ENCODE measurements around the gene ITPRID2. TPM values are rescaled to one million over a fixed set of nuclear protein-coding genes. Genes with fewer than 3 reads are reported as not detected.

Gene ITPRID2
- total and polyA plus RNA-seq, 2 of the 13 experiments (the other 11 are each of a cell fraction or from before 2014, with no cell fraction given) = 44.8 to 62.3 TPM

GRCh38 chr2:181857483-181857882 lies 34.0 kb upstream of the ITPRID2 start:
- in situ Hi-C loops (cut with HindIII; ENCODE audit: extremely low pct_ligation_motif_present, low pct_unique_long_range_greater_than_20kb) (no loop called here), intact Hi-C loops (cut with micrococcal nuclease; ENCODE audit: unreplicated experiment) (no loop called here)
- Histone ChIP-seq H3K9ac (ENCODE audit: insufficient read depth, low read depth, low read length) (no peak overlapping the region), H3K79me2 (ENCODE audit: insufficient read depth, low read length) (no peaks in the 10 kb centered on the region), H4K20me1 (ENCODE audit: insufficient read depth, low read length) (no peaks in the 10 kb centered on the region), H2AFZ (ENCODE audit: low read length) (no peak overlapping the region), H3K4me2 (ENCODE audit: low read depth, low read length) (no peak overlapping the region), H3K4me3 (replicated peaks in 1 of 3; ENCODE audit: insufficient read depth in 1 of 3, low read depth in 2 of 3, low read length in 3 of 3) (no peak overlapping the region), H3K27me3 (ENCODE audit: control insufficient read depth in 1 of 2, insufficient read depth in 2 of 2, low read length in 2 of 2) (no peaks in the 10 kb centered on the region), H3K36me3 (replicated peaks in 1 of 2; ENCODE audit: control insufficient read depth in 1 of 2, insufficient read depth in 2 of 2, low read length in 2 of 2) (no peaks in the 10 kb centered on the region), H3K9me3 (ENCODE audit: low read length) (no peaks in the 10 kb centered on the region), H3K4me1 (ENCODE audit: insufficient read depth, low read length) (no peaks in the 10 kb centered on the region), H3K27ac (ENCODE audit: extremely low read length, insufficient read depth, low read length) (no peak overlapping the region)
- WGBS (ENCODE audit: low lambda C conversion rate) = 0% methylated on average over 1 of the region's 1 CpG
- BruUV-seq (replicated peaks) = no TSS peak
- TF ChIP-seq ZNF598 (CRISPR knock-in tag; IDR thresholded peaks at IDR 0.05; ENCODE audit: borderline replicate concordance) (no peak), CAMTA2 (CRISPR knock-in tag; IDR thresholded peaks at IDR 0.05; ENCODE audit: borderline replicate concordance) (no peak), ZEB1 (IDR thresholded peaks at IDR 0.05; ENCODE audit: insufficient replicate concordance, low read depth) (no peak), CREB1 (IDR thresholded peaks at IDR 0.05) (0 out of 2 replicates have a peak, but pooled peaks have one; percentile 29), CREB1 (CRISPR knock-in tag; IDR thresholded peaks at IDR 0.05) (no peak), PCBP1 (IDR thresholded peaks at IDR 0.05; ENCODE audit: borderline replicate concordance, low read depth, low read length) (no peak), RORA (CRISPR knock-in tag; IDR thresholded peaks at IDR 0.05) (no peak), ZKSCAN8 (CRISPR knock-in tag; IDR thresholded peaks at IDR 0.05; ENCODE audit: borderline replicate concordance) (no peak), ZMYM4 (CRISPR knock-in tag; IDR thresholded peaks at IDR 0.05) (no peak)
- ChIA-PET CTCF (ENCODE audit: low intra/inter-chr PET ratio, low total read pairs) (no interaction called here), POLR2A (no interaction called here)
- DNase-seq (ENCODE audit: low spot score) (no peak), FAIRE-seq (no peak), ATAC-seq (no peak)

GRCh38 chr2:181858600-181858999 lies 32.9 kb upstream of the ITPRID2 start:
- no TSS peak for BruUV-seq (replicated peaks)
- ChIA-PET POLR2A (no interaction called here), CTCF (ENCODE audit: low intra/inter-chr PET ratio, low total read pairs) (no interaction called here)
- Histone ChIP-seq H3K9ac (ENCODE audit: insufficient read depth, low read depth, low read length) (no peak overlapping the region), H3K36me3 (replicated peaks in 1 of 2; ENCODE audit: control insufficient read depth in 1 of 2, insufficient read depth in 2 of 2, low read length in 2 of 2) (no peaks in the 10 kb centered on the region), H3K4me1 (ENCODE audit: insufficient read depth, low read length) (0 out of 2 replicates have a peak, but pooled peaks cover 5% of the 10 kb centered on the region), H2AFZ (ENCODE audit: low read length) (no peak overlapping the region), H3K27me3 (ENCODE audit: control insufficient read depth in 1 of 2, insufficient read depth in 2 of 2, low read length in 2 of 2) (no peaks in the 10 kb centered on the region), H3K79me2 (ENCODE audit: insufficient read depth, low read length) (no peaks in the 10 kb centered on the region), H3K27ac (ENCODE audit: extremely low read length, insufficient read depth, low read length) (no peak overlapping the region), H4K20me1 (ENCODE audit: insufficient read depth, low read length) (no peaks in the 10 kb centered on the region), H3K9me3 (ENCODE audit: low read length) (no peaks in the 10 kb centered on the region), H3K4me2 (ENCODE audit: low read depth, low read length) (no peak overlapping the region), H3K4me3 (replicated peaks in 1 of 3; ENCODE audit: insufficient read depth in 1 of 3, low read depth in 2 of 3, low read length in 3 of 3) (no peak overlapping the region)
- no peak for FAIRE-seq
- 36% methylated on average over 2 of the region's 2 CpGs for WGBS (ENCODE audit: low lambda C conversion rate)
- in situ Hi-C loops (cut with HindIII; ENCODE audit: extremely low pct_ligation_motif_present, low pct_unique_long_range_greater_than_20kb) (no loop called here), intact Hi-C loops (cut with micrococcal nuclease; ENCODE audit: unreplicated experiment) (no loop called here)
- DNase-seq (ENCODE audit: low spot score) = no peak
- ATAC-seq = no peak
- TF ChIP-seq ZBTB37 (CRISPR knock-in tag; IDR thresholded peaks at IDR 0.05) = no peak
- TF ChIP-seq ZNF263 (CRISPR knock-in tag; IDR thresholded peaks at IDR 0.05) = no peak
- TF ChIP-seq NFRKB (IDR thresholded peaks at IDR 0.05) = no peak
- TF ChIP-seq ZC3H4 (CRISPR knock-in tag; IDR thresholded peaks at IDR 0.05; ENCODE audit: borderline replicate concordance) = no peak
- no peak for TF ChIP-seq NFKB2 (CRISPR knock-in tag; IDR thresholded peaks at IDR 0.05; ENCODE audit: borderline replicate concordance)
- TF ChIP-seq ZNF124 (CRISPR knock-in tag; IDR thresholded peaks at IDR 0.05) = no peak
- TF ChIP-seq NCOR1 (IDR thresholded peaks at IDR 0.05; ENCODE audit: borderline replicate concordance, low read length) = no peak
- TF ChIP-seq ZBTB38 (CRISPR knock-in tag; IDR thresholded peaks at IDR 0.05) = no peak
- TF ChIP-seq PBX2 (CRISPR knock-in tag; IDR thresholded peaks at IDR 0.05) = no peak
- no peak for TF ChIP-seq AGO2 (optimal IDR thresholded peaks at IDR 0.05; ENCODE audit: low read depth, low read length)
